Erythroblast (primary cell): Measurements from ENCODE around the gene TAGAP.

Experiments used
- GATA1 ChIP-seq: IDR thresholded peaks from 2 replicates; pipeline ENCODE4 v1.6.1; 2011; ENCODE audit warnings: low read depth, mild to moderate bottlenecking, control low read depth, low read length, moderate library complexity
- POLR2A ChIP-seq: IDR thresholded peaks from 2 replicates; pipeline ENCODE4 v1.6.1; 2011; ENCODE audit warnings: mild to moderate bottlenecking, low read length

GRCh38 chr6:158996856-158997255 is 47.9 kb downstream of the TAGAP start:
- no peak for TF ChIP-seq POLR2A
- no peak for TF ChIP-seq GATA1
